Forelimb muscle (tissue), 1 donor: ENCODE results near the gene FKBP14. TPM values are rescaled to one million over a fixed set of nuclear protein-coding genes. Genes with fewer than 3 reads are reported as not detected.

ENCODE experiments used
- polyA plus RNA-seq: library from polyadenylated mRNA; unstranded; fragments of 120-200 nt; gene quantifications from one replicate; pipeline ENCODE4 v1.2.1, GENCODE V29; 2013; ENCODE audit not compliant: insufficient read length

Gene FKBP14
- polyA plus RNA-seq, 1 donor, result 22.1 TPM

Other genes starting within 250 kb of the FKBP14 start
- gene WIPF3, start 220.2 kb downstream of the FKBP14 start, polyA plus RNA-seq, result 16.1 TPM
- 32.3 TPM for gene SCRN1, start 36.9 kb downstream of the FKBP14 start, polyA plus RNA-seq
- 11.2 TPM for gene PLEKHA8, start 1.7 kb upstream of the FKBP14 start, polyA plus RNA-seq
- 80.0 TPM for gene MTURN, start 108.3 kb upstream of the FKBP14 start, polyA plus RNA-seq